Nephron progenitor cell (in vitro differentiated cells): Measurements from ENCODE around the gene HIRIP3.

Experiments used
- DNase-seq: peaks from one replicate; pipeline ENCODE4 v3.0.0; 2021
- H3K27ac Mint-ChIP-seq: 2 replicates; pipeline ENCODE4 v1.8.0; 2021; ENCODE audit warnings: mild to moderate bottlenecking, moderate library complexity, mixed read lengths
- H3K27me3 Mint-ChIP-seq: 2 replicates; pipeline ENCODE4 v1.8.0; 2021; ENCODE audit warnings: mild to moderate bottlenecking, low read depth, mixed read lengths; ENCODE audit not compliant: poor library complexity
- H3K36me3 Mint-ChIP-seq: 2 replicates; pipeline ENCODE4 v1.8.0; 2021; ENCODE audit warnings: low read depth, mixed read lengths
- H3K4me1 Mint-ChIP-seq: 2 replicates; pipeline ENCODE4 v1.8.0; 2021; ENCODE audit warnings: mixed read lengths
- H3K4me3 Mint-ChIP-seq: 2 replicates; pipeline ENCODE4 v1.8.0; 2021; ENCODE audit warnings: mild to moderate bottlenecking, moderate library complexity, mixed read lengths
- H3K9me3 Mint-ChIP-seq: 2 replicates; pipeline ENCODE4 v1.8.0; 2021; ENCODE audit warnings: mild to moderate bottlenecking, moderate library complexity, mixed read lengths
- TF ChIP-seq, protein P1 (sequence below): fragments of 200-600 bp; sonication (generic); IDR thresholded peaks from 2 replicates; pipeline ENCODE4 v1.5.0; 2021; ENCODE audit warnings: antibody characterized with exemption

HIRIP3 gene

GRCh38 chr16:29991571-29991904 is 3.9 kb downstream of the HIRIP3 start:
- H3K4me1 Mint-ChIP-seq, result peaks cover 65% of the 10 kb centered on the region

DNA sequence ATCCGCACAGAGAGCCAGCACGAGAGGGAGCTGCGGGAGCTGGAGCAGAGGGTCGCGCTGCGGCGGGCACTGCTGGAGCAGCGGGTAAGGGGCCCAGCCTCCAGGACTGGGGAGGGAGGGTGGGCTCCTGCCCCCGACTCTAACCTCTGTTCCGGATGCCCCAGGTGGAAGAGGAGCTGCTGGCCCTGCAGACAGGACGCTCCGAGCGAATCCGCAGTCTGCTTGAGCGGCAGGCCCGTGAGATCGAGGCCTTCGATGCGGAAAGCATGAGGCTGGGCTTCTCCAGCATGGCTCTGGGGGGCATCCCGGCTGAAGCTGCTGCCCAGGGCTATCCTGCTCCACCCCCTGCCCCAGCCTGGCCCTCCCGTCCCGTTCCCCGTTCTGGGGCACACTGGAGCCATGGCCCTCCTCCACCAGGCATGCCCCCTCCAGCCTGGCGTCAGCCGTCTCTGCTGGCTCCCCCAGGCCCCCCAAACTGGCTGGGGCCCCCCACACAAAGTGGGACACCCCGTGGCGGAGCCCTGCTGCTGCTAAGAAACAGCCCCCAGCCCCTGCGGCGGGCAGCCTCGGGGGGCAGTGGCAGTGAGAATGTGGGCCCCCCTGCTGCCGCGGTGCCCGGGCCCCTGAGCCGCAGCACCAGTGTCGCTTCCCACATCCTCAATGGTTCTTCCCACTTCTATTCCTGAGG is 4.4 kb downstream of the HIRIP3 start:
- H3K36me3 Mint-ChIP-seq, result peaks cover 45% of the 10 kb centered on the region

More at GRCh38 chr16:29991571-29991904, 3.9 kb downstream of the HIRIP3 start:
- no peaks in the 10 kb centered on the region for H3K9me3 Mint-ChIP-seq
- TF ChIP-seq, protein P1, sequence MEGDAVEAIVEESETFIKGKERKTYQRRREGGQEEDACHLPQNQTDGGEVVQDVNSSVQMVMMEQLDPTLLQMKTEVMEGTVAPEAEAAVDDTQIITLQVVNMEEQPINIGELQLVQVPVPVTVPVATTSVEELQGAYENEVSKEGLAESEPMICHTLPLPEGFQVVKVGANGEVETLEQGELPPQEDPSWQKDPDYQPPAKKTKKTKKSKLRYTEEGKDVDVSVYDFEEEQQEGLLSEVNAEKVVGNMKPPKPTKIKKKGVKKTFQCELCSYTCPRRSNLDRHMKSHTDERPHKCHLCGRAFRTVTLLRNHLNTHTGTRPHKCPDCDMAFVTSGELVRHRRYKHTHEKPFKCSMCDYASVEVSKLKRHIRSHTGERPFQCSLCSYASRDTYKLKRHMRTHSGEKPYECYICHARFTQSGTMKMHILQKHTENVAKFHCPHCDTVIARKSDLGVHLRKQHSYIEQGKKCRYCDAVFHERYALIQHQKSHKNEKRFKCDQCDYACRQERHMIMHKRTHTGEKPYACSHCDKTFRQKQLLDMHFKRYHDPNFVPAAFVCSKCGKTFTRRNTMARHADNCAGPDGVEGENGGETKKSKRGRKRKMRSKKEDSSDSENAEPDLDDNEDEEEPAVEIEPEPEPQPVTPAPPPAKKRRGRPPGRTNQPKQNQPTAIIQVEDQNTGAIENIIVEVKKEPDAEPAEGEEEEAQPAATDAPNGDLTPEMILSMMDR, result no peak
- DNase-seq, result no peak
- peaks cover under 1% of the 10 kb centered on the region for H3K27me3 Mint-ChIP-seq
- H3K36me3 Mint-ChIP-seq, result peaks cover 41% of the 10 kb centered on the region
- no peak overlapping the region for H3K4me3 Mint-ChIP-seq
- H3K27ac Mint-ChIP-seq, result peak overlapping the region; percentile 89

DNA sequence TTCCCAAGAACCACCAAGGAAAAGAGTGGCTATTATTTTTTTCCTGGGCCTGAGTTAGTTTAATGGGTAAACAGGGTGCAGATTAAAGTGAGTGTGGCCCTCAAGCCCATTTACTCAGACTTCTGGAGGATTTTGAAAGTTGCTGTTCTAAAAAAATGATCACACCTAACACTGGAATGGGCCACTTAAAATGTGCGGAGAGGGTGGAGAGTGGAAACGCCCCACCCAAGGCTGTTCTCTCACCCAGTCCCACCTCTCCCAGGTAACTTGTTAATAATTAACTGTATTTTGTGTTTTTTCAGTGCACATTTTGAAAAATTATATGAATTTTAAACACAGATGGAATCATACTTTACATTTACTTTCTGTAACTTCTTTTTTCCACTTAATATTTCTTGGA is 5.4 kb downstream of the HIRIP3 start:
- Mint-ChIP-seq H3K27ac (no peak overlapping the region), H3K4me1 (peaks cover 58% of the 10 kb centered on the region), H3K9me3 (no peaks in the 10 kb centered on the region), H3K36me3 (peaks cover 51% of the 10 kb centered on the region), H3K27me3 (no peaks in the 10 kb centered on the region), H3K4me3 (no peak overlapping the region)
- no peak for DNase-seq
- TF ChIP-seq, protein P1, result no peak

More for the DNA sequence above, 4.4 kb downstream of the HIRIP3 start:
- peaks cover 62% of the 10 kb centered on the region for H3K4me1 Mint-ChIP-seq
- H3K27ac Mint-ChIP-seq, result no peak overlapping the region
- no peaks in the 10 kb centered on the region for H3K27me3 Mint-ChIP-seq
- no peaks in the 10 kb centered on the region for H3K9me3 Mint-ChIP-seq
- H3K4me3 Mint-ChIP-seq, result no peak overlapping the region
- DNase-seq, result no peak
- TF ChIP-seq, protein P1, result no peak

GRCh38 chr16:29989111-29989858 is 6.1 kb downstream of the HIRIP3 start:
- H3K27me3 Mint-ChIP-seq, result no peaks in the 10 kb centered on the region
- TF ChIP-seq, protein P1, result no peak
- peaks cover 56% of the 10 kb centered on the region for H3K36me3 Mint-ChIP-seq
- no peak overlapping the region for H3K4me3 Mint-ChIP-seq
- no peak for DNase-seq
- no peaks in the 10 kb centered on the region for H3K9me3 Mint-ChIP-seq
- H3K4me1 Mint-ChIP-seq, result peaks cover 50% of the 10 kb centered on the region
- peak overlapping the region; percentile 44 for H3K27ac Mint-ChIP-seq

DNA sequence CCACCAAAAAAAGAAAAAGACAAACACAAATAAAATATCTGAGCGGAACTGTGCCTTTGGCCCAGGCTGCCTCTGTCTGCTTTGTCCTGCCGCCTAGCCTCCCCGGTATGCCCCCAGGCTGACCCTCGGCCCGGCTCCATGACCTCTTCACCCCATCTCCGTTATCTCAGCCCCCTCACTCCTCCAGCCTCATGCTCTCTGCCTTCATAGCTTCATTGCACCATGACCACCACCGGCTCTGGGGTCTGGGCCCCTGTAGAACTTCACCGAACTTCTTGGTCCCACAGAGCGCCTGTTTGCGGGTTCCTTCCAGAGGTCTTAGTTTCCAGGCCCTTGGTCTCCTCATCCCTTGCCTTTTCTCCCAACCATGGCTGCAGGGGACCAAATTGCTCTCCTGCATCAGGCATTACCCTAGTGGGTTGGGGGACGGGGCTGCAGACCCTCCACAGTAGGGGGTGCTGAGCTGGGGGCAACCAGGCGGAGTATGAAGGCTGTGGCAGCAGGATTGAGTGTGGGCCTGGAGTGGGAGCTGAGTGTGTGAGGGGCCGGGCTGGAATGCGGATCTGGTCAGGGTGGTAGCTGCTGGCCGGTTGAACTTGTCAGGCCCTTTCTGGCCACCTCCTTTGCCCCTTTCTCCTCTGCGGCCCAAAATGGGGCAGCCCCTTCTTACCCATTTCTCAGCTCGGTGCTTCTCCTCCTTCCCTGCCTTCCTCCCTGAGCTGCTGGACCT is 6.9 kb downstream of the HIRIP3 start:
- peaks cover 43% of the 10 kb centered on the region for H3K4me1 Mint-ChIP-seq
- no peak for DNase-seq
- H3K9me3 Mint-ChIP-seq, result no peaks in the 10 kb centered on the region
- H3K27ac Mint-ChIP-seq, result peak overlapping the region; percentile 95
- TF ChIP-seq, protein P1, result no peak
- peaks cover 58% of the 10 kb centered on the region for H3K36me3 Mint-ChIP-seq
- no peaks in the 10 kb centered on the region for H3K27me3 Mint-ChIP-seq
- no peak overlapping the region for H3K4me3 Mint-ChIP-seq
